Activated CD4-positive, alpha-beta T cell treated with anti-CD3 and anti-CD28 coated beads, Interleukin-2, Interleukin-4, amounts not matched to agents 100 ng/mL and 50 ng/mL, durations not matched to agents 16 hours and 8 hours (primary cell): Measurements from ENCODE around the gene CELF4.
"Not testable (repeated sequence)": the region's sequence is repeated elsewhere in the genome, so short reads cannot be mapped to it uniquely, and the experiment has no call there.

Experiments used
- DNase-seq: peaks from one replicate; pipeline ENCODE4 v3.0.0-alpha.2; 2020; ENCODE audit warnings: low spot score

Gene CELF4

DNA sequence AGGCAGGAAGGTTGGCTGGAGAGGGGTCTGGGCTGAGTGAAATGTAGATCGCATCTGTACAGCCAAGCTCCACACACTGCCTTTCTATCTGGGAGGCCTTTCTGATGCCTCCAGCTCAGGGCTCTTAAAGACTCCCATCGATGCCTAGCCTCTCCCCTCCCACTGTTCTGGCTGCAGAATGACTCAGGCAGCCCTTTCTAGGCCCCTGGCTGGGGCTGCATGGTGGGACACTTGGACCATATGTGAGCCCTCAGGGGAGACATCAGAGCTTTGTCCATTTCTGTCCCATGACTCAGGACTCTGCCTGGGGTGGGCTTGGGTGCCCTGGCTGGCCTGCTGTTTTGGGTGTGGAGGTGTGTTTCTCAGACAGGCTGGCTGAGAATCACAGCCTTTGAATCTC is 101.3 kb downstream of the CELF4 start:
- DNase-seq, result no peak

- DNase-seq, result not testable (repeated sequence)
Measured at GRCh38 chr18:37461329-37461728, 104.3 kb downstream of the CELF4 start.

GRCh38 chr18:37460604-37461003 is 105.0 kb downstream of the CELF4 start:
- no peak for DNase-seq

- DNase-seq, result no peak
Measured at GRCh38 chr18:37458697-37459096, 106.9 kb downstream of the CELF4 start.

DNA sequence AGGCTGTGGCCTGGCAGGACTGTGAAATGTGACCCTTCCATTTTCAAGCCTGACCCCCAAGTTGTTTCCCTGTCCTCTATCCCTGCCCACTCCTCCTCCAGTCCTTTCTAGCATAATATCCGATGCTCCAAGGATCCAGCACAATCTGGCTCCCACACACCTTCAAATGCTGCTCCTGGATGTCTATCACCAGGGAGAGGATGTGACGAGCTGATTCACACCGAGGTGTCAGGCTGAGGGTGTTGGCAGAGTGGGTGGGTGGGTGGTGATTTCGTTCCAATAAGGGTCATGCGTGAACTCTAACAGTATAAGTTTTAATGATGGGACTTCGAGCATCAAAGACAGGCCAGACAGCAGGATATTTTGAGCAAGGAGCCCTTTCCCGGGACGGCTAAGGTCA is 107.8 kb downstream of the CELF4 start:
- no peak for DNase-seq

GRCh38 chr18:37457341-37457740 is 108.3 kb downstream of the CELF4 start:
- no peak for DNase-seq

- DNase-seq, result no peak
Measured at GRCh38 chr18:37456873-37457272, 108.7 kb downstream of the CELF4 start.

DNA sequence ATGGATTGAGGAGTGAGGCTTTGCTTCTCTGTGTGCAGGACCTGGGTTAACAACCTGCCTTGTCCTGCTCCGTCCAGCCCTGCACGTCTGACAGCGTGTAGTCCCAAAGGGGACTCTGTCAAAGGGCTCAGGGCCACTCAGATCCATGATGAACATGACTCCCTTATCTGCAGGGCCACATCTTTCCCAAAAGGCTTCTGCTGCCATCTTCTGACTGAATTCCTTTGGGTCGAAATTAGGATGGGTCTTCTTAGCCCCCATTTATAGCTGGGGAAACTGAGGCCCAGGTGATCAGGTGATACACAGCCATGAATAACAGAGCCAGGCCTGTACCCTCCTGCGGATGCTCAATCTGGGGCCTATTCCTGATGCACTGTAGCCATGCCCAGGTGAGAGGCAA is 109.2 kb downstream of the CELF4 start:
- no peak for DNase-seq

DNA sequence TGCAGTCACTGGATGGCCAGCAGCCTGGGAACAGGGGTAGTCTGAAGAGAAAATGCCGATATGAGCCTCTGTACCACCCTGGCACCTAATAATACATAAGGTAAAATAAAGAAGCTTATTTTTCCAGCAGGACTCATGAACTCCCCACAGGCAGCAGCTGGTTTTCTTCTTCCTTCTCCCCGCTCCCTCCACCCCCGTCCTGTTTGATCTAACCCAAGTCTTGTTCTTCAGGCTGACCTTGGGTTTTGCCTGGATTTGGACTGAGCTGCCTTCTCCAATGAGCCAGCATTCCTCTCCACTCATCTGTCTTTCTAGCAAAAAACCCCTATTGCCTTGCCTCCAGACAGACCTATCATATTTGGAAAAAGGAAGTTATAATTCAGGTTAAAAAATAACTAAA is 111.8 kb downstream of the CELF4 start:
- no peak for DNase-seq

GRCh38 chr18:37452682-37453385 is 112.8 kb downstream of the CELF4 start:
- DNase-seq, result no peak

DNA sequence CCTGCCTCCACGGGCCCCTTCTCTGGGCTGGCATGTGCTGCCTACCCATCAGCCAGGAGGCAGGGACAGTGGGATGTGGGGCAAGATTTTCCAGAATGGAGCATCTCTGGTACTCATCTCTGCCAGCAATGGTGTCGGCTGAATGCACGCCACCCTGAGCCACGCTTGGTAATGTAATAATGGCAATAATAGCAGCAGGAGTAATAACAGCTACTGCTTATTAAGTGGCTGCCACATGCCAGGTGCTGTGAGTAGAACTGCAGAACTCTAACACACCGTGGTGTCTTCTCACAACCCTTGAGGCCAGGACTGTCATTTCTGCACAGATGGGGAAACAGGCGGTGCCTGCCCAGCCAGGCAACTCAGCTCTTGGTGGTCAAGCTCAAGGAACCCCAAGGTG is 113.6 kb downstream of the CELF4 start:
- DNase-seq, result no peak

DNA sequence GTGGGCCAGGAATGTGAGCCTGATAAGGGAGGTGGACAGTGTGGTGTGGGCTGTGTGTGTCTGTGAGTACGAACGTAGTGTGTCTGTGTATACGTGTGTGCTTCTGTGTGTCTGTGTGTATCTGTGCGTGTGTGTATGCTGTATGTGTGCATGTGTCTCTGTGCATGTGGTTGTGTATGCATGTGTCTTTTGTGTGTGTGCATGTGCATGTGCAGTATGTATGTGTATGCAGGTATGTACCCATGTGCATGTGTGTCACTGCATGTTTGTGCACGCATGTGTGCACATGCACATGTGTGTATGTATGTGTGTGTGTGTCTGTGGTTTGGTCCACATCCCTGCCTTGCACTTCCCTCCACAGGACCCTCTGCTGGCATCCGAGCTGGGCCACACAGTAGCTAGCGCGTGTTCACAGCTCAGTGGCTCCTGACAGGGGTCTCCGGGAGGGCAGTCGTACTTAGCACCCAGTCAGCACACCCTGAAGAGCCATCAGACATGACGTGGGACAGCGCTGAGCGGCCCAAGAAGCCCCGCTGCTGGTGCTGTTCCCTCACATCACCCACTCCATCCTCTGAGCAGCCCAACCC is 114.3 kb downstream of the CELF4 start:
- DNase-seq, result no peak

- no peak for DNase-seq
Measured at GRCh38 chr18:37450434-37451132, 115.0 kb downstream of the CELF4 start.

DNA sequence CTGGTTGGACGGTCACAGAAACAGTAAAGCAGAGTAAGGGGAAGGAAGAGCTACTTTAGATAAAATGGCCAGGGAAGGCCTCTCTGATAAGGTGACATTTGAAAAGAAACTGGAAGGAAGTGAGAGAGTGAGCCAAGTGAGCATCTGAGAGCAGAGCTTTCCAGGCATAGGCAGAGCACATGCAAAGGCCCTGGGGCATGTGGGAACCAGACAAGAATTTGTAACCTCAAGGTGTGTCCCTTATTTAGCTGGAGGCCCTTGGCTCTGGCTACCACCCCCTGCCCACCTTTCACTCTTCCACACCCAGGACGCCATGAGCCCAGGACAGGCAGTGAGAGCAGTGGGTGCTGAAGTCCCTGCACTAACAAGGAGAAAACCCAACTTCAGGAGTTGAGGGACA is 116.0 kb downstream of the CELF4 start:
- no peak for DNase-seq

DNA sequence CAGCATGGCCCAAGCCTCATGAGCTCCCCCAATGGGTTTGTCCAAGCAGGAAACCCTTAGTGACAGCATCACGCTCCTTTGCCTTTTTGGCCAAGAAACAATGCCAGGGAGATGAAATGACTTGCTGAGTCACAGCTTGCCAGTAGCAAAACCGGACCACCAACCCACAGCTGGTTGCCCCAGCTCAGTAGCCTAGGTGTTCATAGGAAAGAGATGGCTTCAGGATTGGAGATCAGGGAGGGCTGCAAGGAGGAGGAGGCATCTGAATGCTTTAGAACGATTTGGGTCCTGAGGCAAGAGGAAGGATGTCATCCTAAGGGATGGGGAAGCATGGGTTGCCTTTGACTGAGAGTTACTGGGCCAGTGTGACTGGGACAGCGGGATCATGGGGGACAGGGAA is 116.7 kb downstream of the CELF4 start:
- DNase-seq, result no peak

DNA sequence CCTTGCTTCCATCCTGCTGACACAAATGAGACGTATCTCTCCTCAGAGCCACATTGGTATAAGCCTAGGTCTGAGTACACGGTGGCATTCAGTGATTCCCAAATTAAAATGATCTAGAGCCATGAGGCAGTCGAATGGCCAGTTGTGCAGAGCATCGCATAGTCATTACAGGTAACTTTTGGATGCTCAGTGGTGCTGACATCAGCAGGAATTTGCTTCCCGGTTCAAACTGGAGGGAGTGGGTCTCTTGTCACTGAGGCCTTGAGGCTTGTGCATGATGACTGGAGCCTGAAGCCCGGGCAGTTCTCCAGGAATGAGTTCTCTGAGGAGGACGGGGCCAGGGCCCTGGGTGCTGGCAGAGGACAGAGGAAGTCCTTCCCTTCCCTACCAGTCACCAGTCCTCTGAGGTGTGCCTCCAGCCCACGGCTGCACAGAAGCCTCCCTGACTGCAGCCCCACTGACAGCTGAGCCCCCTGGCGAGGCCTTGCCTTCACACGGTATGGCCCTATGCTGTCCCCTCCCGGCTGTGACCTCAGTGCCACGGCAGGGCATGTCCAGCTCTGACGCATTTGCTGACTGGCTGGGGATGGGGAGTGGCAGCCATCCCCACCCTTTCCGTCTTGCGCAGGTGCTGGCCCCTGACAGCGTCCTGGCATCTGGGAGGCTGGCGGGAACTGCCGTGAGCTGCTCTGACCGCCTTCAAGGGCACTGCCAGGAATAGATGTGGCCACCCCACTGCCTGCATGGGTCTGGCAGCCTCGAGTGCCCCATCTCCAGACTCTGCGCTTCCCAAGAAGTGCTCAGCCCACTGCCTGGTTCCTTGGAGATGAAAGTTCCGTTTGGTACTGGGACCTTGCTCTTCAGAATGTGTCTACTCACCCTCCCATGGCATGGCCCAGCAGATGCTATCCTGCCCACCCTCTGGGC is 117.4 kb downstream of the CELF4 start:
- DNase-seq, result no peak

GRCh38 chr18:37445836-37446235 is 119.8 kb downstream of the CELF4 start:
- DNase-seq, result no peak

DNA sequence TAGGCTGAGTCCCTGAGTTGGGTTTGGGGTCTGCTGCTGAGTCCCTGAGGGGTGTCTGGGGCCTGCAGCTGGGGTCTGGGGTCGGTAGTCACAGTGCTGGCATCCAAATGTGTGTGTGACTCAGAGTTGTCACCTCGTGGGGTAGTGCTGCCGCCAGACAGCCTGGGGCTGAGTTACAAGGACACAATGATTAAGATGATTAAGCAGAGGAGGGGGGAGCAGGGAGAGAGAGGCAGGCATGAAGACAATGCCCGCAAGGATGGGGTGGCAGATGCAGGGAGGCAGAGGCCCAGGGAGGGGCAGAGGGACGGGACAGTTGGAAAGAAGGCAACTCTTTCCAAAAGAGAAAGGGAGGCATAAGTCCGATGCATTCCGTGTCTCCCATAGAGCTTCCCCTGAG is 120.2 kb downstream of the CELF4 start:
- DNase-seq, result no peak

DNA sequence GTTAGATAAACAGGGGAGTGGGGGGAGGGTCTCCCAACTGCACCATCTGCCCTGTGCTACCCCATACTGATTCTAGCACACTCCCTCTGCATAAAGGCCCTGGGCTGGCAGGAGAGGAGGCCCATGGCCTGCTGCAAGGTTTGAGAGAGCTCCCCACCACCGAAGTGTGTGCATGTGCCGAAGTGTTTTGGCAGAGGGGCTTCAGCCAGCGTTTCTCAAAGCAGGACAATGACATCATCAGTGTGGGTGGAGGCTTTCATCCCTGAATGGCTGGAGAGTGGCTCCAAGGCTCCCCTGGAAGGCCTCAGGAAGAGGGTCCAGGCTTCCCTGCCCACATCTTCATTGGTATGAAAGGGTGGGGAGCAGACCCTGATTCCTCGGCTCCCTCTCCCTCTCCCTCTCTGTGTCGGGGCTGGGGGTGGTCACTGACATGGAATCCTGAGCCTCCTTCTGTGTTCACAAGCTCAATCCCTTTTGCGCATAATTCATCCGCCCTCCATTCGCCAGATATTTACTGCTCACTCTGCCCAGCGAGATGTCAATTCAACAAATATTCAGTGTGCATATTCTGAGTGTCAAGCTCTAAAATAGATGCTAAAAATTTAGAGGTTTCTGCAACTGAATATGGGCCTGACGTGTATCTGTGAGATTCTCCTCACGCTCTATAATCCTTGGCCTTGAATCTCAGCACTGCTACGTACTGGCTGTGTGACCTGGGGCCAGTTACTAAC is 122.1 kb downstream of the CELF4 start:
- no peak for DNase-seq

DNA sequence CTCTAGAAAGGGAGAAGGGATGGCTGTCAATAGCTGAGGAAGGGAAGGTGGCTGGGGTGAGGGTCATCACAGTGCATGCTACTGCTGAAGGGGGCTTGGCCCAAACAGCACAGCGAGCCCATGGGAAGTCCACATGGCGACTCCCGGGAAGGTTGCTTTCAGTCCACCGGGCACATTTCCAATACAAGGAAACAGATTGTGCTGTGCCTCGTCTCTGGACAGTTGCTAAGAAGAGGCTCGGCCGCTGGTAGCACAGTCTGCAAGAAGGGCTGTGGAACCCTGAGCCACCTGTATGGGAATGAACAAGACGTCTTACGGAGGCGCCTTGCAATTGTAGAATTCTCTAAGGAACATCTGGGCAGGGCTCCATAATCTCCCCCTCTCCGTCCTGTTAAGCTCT is 123.1 kb downstream of the CELF4 start:
- no peak for DNase-seq

GRCh38 chr18:37441821-37442220 is 123.8 kb downstream of the CELF4 start:
- no peak for DNase-seq

DNA sequence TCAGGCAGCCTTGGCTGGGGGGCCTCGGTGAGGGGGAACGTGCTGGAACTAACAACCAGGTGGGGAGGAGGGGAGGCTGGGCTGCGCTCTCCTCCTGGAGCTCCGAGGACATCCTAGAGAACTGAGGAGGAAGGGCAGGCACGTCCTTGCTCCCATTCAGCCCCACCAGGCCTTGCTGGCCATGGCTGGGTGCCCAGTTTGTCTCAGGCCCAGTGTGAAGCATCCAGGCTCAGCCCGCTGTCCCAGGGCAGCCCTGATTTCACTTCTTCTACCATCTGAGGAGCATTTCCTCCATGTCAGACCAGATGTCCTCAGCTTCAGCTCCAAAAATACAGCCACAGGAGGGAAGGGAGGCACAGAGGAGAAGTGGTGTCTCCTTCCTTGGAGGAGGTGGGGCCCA is 125.4 kb downstream of the CELF4 start:
- DNase-seq, result no peak
